ENCODE results near the gene TTYH3.
"Not testable (repeated sequence)": the region's sequence is repeated elsewhere in the genome, so short reads cannot be mapped to it uniquely, and the experiment has no call there.

The TTYH3 gene

GRCh38 chr7:2631946-2632732 lies at the start of gene TTYH3:
Gene TTYH3, plus strand, starts transcription at chr7:2631986. Its CDS starts 170 bp downstream, at chr7:2632156.
- DNase-seq (ENCODE audit: low read depth): no peak

GRCh38 chr7:2582006-2582735 lies 49.6 kb upstream of the TTYH3 start:
- DNase-seq (ENCODE audit: low read depth): no peak

GRCh38 chr7:2583798-2584580 lies 47.8 kb upstream of the TTYH3 start:
- DNase-seq (ENCODE audit: low read depth): no peak

- DNase-seq (ENCODE audit: low read depth): no peak
Observed at GRCh38 chr7:2585446-2585845, 46.3 kb upstream of the TTYH3 start.

GRCh38 chr7:2586326-2587020 lies 45.3 kb upstream of the TTYH3 start:
- DNase-seq (ENCODE audit: low read depth): no peak

GRCh38 chr7:2587134-2587533 lies 44.7 kb upstream of the TTYH3 start:
- DNase-seq (ENCODE audit: low read depth): no peak

- DNase-seq (ENCODE audit: low read depth): no peak
Observed at GRCh38 chr7:2587778-2588177, 44.0 kb upstream of the TTYH3 start.

GRCh38 chr7:2589341-2589740 lies 42.4 kb upstream of the TTYH3 start:
- DNase-seq (ENCODE audit: low read depth): no peak

- not testable (repeated sequence) for DNase-seq (ENCODE audit: low read depth)
Observed at GRCh38 chr7:2589941-2590340, 41.8 kb upstream of the TTYH3 start.

- DNase-seq (ENCODE audit: low read depth): no peak
Observed at GRCh38 chr7:2592375-2592865, 39.4 kb upstream of the TTYH3 start.

GRCh38 chr7:2593036-2593727 lies 38.6 kb upstream of the TTYH3 start:
- DNase-seq (ENCODE audit: low read depth): no peak

GRCh38 chr7:2594599-2594998 lies 37.2 kb upstream of the TTYH3 start:
- DNase-seq (ENCODE audit: low read depth): no peak

GRCh38 chr7:2595258-2595860 lies 36.4 kb upstream of the TTYH3 start:
- no peak for DNase-seq (ENCODE audit: low read depth)

GRCh38 chr7:2596464-2597272 lies 35.1 kb upstream of the TTYH3 start:
- DNase-seq (ENCODE audit: low read depth): no peak

- no peak for DNase-seq (ENCODE audit: low read depth)
Observed at GRCh38 chr7:2597273-2597640, 34.5 kb upstream of the TTYH3 start.

- no peak for DNase-seq (ENCODE audit: low read depth)
Observed at GRCh38 chr7:2598154-2598823, 33.5 kb upstream of the TTYH3 start.

- DNase-seq (ENCODE audit: low read depth): no peak
Observed at GRCh38 chr7:2601065-2601464, 30.7 kb upstream of the TTYH3 start.

- no peak for DNase-seq (ENCODE audit: low read depth)
Observed at GRCh38 chr7:2601907-2602306, 29.9 kb upstream of the TTYH3 start.

GRCh38 chr7:2602406-2603043 lies 29.3 kb upstream of the TTYH3 start:
- no peak for DNase-seq (ENCODE audit: low read depth)
